Measurements from ENCODE around the gene ASCL2.

DNA sequence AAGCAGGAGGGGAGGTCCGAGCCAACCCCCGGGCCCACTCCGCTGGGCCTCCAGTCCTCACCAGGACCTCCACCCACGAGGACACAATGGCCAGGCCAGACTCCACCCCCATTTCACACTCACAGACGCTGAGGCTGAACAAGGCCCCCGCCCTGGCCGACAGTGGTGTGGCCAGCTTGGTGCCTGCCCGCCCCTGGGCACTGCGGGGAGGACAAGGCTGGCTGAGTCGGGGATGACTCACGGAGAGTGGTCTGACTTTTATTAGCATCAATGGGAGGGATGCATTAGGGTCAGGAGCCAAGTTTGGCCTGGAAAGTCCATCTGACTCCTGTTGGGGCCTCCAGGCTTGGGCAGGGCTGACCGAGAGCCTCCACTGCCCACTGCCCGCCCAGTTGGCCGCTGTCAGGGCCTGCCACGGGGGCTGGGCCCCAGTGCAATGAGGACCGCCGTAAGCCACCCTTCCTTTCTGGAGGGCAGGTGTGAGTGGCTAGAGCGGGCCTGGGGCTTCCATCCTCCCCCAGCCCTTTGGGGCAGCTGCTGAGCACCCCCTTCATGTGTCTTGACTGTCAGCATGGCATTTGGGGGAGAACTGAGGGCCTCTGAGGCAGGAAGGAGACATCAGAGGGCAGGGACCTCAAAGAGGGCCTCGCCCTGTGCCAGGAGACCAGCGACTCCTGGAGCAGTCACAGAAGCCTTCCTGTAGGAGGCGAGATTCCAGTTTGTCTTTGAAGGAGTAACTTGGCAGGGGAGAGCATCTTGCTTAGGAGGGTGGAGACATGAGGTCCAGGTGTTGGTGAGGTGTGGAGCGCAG lies 42.0 kb upstream of the ASCL2 start:
- TF ChIP-seq, protein P1, sequence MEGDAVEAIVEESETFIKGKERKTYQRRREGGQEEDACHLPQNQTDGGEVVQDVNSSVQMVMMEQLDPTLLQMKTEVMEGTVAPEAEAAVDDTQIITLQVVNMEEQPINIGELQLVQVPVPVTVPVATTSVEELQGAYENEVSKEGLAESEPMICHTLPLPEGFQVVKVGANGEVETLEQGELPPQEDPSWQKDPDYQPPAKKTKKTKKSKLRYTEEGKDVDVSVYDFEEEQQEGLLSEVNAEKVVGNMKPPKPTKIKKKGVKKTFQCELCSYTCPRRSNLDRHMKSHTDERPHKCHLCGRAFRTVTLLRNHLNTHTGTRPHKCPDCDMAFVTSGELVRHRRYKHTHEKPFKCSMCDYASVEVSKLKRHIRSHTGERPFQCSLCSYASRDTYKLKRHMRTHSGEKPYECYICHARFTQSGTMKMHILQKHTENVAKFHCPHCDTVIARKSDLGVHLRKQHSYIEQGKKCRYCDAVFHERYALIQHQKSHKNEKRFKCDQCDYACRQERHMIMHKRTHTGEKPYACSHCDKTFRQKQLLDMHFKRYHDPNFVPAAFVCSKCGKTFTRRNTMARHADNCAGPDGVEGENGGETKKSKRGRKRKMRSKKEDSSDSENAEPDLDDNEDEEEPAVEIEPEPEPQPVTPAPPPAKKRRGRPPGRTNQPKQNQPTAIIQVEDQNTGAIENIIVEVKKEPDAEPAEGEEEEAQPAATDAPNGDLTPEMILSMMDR (IDR thresholded peaks at IDR 0.05): no peak
- TF ChIP-seq POLR2A (IDR thresholded peaks at IDR 0.05) (no peak), POLR2AphosphoS5 (IDR thresholded peaks at IDR 0.05) (no peak)
